RWPE1 (cell line): Measurements from ENCODE around the gene SSH2.
A peak's percentile ranks its signal among the peaks of the same experiment; 100 is the strongest.

Experiments used
- CTCF ChIA-PET: fragments of 350-600 bp; sonication (Branson Sonifier 250); formaldehyde crosslinking; extraction: SDS; loops from one replicate; lab custom pipeline; 2021; lab: Yijun Ruan, JAX
- POLR2A ChIA-PET: fragments of 400-600 bp; formaldehyde crosslinking; extraction: SDS; loops from one replicate; lab custom pipeline; 2020; ENCODE audit warnings: antibody characterized with exemption; ENCODE audit not compliant: low non-redundant PET; lab: Yijun Ruan, JAX
- DNase-seq: peaks from one replicate; pipeline ENCODE4 v3.0.0; 2012; ENCODE audit warnings: low spot score
- H3K27ac ChIP-seq: fragments of 450-650 bp; 2 replicates; pipeline ENCODE4 v1.5.1; 2017
- TF ChIP-seq, protein P1 (sequence below): fragments of 450-650 bp; conservative IDR thresholded peaks from 2 replicates; pipeline ENCODE4 v1.5.1; 2017; ENCODE audit warnings: low read depth, mild to moderate bottlenecking

Gene SSH2, protein sequence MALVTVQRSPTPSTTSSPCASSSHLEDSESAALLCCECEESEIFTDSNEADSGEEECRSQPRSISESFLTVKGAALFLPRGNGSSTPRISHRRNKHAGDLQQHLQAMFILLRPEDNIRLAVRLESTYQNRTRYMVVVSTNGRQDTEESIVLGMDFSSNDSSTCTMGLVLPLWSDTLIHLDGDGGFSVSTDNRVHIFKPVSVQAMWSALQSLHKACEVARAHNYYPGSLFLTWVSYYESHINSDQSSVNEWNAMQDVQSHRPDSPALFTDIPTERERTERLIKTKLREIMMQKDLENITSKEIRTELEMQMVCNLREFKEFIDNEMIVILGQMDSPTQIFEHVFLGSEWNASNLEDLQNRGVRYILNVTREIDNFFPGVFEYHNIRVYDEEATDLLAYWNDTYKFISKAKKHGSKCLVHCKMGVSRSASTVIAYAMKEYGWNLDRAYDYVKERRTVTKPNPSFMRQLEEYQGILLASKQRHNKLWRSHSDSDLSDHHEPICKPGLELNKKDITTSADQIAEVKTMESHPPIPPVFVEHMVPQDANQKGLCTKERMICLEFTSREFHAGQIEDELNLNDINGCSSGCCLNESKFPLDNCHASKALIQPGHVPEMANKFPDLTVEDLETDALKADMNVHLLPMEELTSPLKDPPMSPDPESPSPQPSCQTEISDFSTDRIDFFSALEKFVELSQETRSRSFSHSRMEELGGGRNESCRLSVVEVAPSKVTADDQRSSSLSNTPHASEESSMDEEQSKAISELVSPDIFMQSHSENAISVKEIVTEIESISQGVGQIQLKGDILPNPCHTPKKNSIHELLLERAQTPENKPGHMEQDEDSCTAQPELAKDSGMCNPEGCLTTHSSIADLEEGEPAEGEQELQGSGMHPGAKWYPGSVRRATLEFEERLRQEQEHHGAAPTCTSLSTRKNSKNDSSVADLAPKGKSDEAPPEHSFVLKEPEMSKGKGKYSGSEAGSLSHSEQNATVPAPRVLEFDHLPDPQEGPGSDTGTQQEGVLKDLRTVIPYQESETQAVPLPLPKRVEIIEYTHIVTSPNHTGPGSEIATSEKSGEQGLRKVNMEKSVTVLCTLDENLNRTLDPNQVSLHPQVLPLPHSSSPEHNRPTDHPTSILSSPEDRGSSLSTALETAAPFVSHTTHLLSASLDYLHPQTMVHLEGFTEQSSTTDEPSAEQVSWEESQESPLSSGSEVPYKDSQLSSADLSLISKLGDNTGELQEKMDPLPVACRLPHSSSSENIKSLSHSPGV (N-terminal part only)

GRCh38 chr17:29929533-29930408, at the start of gene SSH2:
SSH2 (minus strand) TSS chr17:29930228; CDS start chr17:29930000, 228 bp downstream.
- peak within 1 kb of the TSS; percentile 96 for H3K27ac ChIP-seq
- peak; percentile 79 for DNase-seq
- TF ChIP-seq, protein P1, sequence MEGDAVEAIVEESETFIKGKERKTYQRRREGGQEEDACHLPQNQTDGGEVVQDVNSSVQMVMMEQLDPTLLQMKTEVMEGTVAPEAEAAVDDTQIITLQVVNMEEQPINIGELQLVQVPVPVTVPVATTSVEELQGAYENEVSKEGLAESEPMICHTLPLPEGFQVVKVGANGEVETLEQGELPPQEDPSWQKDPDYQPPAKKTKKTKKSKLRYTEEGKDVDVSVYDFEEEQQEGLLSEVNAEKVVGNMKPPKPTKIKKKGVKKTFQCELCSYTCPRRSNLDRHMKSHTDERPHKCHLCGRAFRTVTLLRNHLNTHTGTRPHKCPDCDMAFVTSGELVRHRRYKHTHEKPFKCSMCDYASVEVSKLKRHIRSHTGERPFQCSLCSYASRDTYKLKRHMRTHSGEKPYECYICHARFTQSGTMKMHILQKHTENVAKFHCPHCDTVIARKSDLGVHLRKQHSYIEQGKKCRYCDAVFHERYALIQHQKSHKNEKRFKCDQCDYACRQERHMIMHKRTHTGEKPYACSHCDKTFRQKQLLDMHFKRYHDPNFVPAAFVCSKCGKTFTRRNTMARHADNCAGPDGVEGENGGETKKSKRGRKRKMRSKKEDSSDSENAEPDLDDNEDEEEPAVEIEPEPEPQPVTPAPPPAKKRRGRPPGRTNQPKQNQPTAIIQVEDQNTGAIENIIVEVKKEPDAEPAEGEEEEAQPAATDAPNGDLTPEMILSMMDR, result no peak
- CTCF ChIA-PET, result interaction anchor here (0.6 to 2.9 kb wide), 6 partner anchors 9 to 430 kb away, joined by 3 to 73 read pairs (median 8); partner anchors contain the start of gene EFCAB5
- POLR2A ChIA-PET, result interaction anchor here (0.6 to 1.3 kb wide), 4 partner anchors 122 to 302 kb away, joined by 3 to 7 read pairs (median 3); no protein-coding TSS in a partner anchor

- no peak overlapping the region for H3K27ac ChIP-seq
- TF ChIP-seq, protein P1, result no peak
- ChIA-PET CTCF (no interaction called here), POLR2A (no interaction called here)
- no peak for DNase-seq
Observed at GRCh38 chr17:29977836-29978235, 47.8 kb upstream of the SSH2 start.

GRCh38 chr17:29973005-29973404, 43.0 kb upstream of the SSH2 start:
- ChIA-PET CTCF (no interaction called here), POLR2A (no interaction called here)
- TF ChIP-seq, protein P1, result no peak
- no peak overlapping the region for H3K27ac ChIP-seq
- no peak for DNase-seq

- POLR2A ChIA-PET, result no interaction called here
- CTCF ChIA-PET, result interaction anchor here (1.2 kb wide), 1 partner anchor 122 kb away, joined by 4 read pairs; no protein-coding TSS in a partner anchor
- H3K27ac ChIP-seq, result no peak overlapping the region
- TF ChIP-seq, protein P1, result no peak
- DNase-seq, result no peak
Observed at GRCh38 chr17:29972277-29972676, 42.2 kb upstream of the SSH2 start.

GRCh38 chr17:29968271-29968670, 38.2 kb upstream of the SSH2 start:
- ChIA-PET POLR2A (no interaction called here), CTCF (no interaction called here)
- no peak for DNase-seq
- no peak overlapping the region for H3K27ac ChIP-seq
- TF ChIP-seq, protein P1, result no peak
